Caki2 (cell line): ENCODE results near the gene MLPH. TPM values are rescaled to one million over a fixed set of nuclear protein-coding genes. Genes with fewer than 3 reads are reported as not detected.
"Not testable (repeated sequence)": the region's sequence is repeated elsewhere in the genome, so short reads cannot be mapped to it uniquely, and the experiment has no call there.

ENCODE experiments used
- DNase-seq: peaks from one replicate; pipeline ENCODE4 v3.0.0-alpha.2; 2015; ENCODE audit warnings: low read depth
- in situ Hi-C: cut with HindIII; loops from 2 replicates; pipeline ENCODE4 v1.10.0; 2016; ENCODE audit warnings: low sequenced_read_pairs, low pct_unique_long_range_greater_than_20kb, mixed read lengths
- total RNA-seq: library from RNA; depleted of rRNA; stranded (reverse); fragments of >200 nt; shearing (Covaris generic); gene quantifications from 2 replicates; pipeline ENCODE4 v1.2.3, GENCODE V29; 2014; ENCODE audit warnings: low replicate concordance

The MLPH gene
- total RNA-seq, 1 experiment from 2014 or later, result 33.8 TPM

DNA sequence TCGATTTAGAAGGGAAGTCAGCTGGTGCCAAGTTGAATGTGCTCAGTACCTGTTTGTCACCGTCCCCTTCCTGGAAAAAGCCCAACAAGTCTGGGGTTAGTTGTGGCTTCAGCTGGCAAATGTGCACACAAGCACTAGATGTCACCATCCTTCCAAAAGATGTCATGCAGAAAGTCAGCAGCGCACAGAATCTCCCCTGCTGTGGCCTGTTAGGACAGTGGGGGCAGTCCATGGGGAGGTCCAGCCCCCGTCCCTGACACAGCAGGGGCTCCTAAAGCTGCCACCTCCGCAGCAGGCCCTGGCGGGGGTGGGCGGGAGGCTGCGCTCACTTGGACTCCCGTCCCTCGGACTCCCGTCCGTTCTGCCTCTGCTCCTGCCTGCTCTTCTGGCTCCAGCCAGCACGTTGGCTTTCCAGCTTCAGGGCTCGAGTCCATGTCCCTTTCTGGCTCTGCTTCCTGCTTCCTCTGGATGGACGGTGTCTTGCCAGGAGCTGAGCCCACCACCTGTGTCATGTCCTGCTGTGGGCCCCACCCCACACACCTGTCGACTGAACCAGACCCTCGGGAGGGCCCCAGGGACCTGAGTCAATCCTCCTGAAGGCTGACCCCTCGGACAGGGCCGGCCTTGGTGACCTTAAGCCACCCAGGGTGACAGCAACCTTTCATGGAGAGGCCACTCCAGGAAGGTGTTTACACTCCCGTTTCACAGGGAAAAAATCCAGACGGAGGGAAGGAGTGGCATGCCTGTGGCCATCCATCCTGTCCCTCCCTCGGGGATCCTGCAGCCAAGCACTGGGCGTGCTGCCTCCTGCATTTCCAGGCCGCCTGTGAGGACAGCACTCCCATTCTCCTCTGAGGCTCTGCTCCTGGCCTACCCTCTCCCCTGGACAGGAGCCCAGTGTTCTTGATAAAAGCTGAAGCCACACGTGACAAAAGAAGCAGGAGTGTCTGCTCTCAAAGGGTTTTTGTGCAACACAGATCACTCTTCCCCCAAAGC is 95.0 kb downstream of the MLPH start:
- in situ Hi-C loops, result no loop called here

DNA sequence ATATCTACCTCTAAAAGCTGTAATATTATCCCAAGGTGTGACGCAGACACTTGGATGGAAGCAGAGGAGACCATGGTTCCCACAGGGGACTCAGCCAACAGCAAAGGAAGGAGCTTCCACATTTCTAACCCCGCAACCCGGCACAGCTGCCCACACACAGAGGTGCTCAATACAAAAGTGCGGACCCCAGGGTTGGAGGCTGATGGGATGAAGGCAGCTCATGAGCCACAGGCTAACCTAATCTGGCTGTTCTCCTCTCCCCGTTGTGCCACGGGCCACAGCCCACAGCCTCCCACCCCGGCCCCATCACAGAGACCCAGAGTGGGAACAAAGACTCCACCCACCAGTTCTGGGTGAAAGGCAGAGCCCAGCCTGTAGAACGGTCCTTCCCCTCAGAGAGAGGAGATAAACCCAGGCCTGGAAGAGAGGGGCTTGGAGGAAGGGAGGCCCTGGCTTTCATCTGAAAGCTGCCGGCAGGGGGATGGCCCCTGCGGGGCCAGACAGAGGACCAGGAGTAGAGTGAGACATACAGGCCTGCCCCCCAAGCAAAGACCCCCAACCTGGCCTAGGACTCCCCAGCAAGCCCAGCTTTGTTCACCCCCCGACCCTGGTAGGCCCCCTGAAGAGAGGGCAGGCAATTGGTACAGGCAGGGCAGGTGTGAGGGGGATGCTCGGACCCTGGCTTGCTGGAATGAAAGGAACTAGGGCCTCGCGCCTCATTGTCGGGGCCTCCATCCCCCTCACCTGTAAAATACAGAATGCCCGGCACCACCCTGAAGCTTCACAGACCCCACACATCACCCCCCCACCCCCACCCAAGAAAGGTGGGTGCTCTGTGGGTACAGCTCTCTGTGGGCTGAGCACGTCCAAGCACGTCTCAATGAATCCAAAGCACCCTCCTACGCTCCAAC is 96.6 kb downstream of the MLPH start:
- in situ Hi-C loops, result no loop called here
- DNase-seq, result no peak

More for the DNA sequence above, 95.0 kb downstream of the MLPH start:
- DNase-seq, result peak; percentile 56

DNA sequence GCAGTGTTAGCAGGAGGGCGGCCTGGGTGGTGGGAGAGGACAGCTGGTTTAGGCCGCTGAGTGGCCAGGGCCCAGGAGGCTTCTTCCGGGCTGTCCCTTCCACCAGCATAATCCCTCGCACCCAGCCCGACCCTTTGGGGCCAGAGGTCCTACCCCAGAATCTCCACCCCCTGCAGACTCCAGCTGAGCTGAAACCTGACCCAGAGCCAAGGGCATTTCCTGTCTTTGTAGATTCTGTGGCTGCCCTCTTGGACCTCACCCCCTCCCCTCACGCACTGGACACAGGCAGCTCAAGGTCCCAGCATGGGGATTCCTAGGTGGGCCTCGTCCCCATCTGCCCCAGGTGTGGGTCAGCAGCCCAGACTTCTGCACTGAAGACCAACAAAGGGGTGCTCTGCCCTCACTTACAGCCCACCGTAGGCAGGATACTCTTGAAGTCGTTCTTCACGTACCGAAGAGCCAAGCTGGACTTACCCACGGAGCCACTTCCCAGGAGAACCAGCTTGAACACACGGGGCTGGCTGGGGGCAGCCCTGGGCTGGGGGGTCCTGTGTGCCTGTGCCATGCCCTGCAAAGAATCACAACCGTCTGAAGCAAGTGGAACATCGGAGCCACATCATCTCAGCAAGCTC is 98.7 kb downstream of the MLPH start:
- in situ Hi-C loops, result no loop called here
- no peak for DNase-seq

DNA sequence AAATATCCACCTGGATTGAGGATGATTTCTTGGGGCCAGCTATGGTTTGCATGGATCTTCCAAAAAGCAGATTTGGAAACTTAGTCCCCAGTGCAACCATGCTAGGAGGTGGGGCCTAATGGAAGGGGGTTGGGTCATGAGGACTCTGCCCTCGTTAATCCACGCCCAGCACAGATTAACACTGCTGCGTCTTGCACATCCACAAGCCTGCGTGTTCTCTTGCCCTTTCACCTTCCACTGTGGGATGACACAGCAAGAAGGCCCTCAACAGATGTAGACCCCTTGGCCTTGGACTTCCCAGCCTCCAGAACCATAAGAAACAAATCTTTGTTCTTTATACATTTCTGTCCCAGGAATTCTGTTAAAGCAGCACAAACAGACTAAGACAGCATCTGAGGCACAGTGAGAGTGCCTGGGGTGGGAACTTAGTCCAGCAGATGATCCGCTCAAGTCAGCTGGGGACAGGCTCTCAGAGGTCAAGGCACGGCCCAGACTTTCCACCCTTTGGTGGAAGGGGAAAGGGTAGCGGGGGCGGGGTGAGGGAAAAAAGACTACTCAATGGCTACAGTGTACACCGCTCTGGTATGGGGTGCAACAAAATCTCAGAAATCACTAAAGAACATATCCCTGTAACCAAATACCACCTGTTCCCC is 101.1 kb downstream of the MLPH start:
- in situ Hi-C loops, result no loop called here
- no peak for DNase-seq

DNA sequence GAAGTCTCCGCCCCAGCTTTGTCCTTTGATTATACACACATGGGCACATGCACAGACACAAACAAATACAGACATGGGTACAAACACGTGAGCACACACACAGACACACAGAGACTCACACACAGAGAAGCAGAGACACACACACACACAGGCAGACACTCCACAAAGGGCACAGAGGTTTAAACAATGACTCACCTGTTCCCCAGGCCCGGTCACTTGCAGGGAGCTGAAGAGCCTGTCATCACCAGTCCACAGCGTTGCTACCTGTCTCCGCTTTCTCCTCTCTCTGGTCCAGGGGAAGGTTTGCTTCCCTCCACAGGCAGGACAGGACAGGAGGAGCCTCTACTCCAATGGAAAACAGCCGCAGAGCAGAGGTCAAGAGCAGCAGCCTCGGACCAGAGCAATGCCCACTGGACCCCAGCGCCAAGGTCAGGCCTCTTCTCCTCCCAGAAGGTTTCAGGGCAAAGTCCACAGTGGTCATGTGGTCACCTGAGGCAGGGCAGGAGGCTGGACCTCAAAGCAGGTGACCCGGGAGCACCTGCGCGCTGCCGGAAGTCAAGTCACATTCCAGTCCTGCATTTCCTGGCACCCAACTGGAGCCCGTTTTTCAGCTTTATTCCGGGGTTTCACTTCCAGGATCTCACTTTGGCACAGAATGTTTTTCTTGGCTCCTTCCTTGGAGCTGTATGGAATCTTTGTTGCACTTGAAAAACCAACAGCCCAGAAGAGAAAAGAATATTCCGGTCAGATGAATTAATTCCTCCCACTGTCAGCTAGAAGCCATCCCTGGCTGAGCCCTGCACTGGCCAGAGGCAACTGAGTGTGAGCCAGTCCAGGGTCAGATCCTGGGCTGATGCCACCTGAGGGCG is 103.5 kb downstream of the MLPH start, which contains the start of gene RAB17:
Gene RAB17 (minus strand): TSS at position 463 of the 869 bp plus-strand sequence. CDS start 4,580 bp downstream, outside the sequence.
- in situ Hi-C loops, result no loop called here
- peak; percentile 27 for DNase-seq

DNA sequence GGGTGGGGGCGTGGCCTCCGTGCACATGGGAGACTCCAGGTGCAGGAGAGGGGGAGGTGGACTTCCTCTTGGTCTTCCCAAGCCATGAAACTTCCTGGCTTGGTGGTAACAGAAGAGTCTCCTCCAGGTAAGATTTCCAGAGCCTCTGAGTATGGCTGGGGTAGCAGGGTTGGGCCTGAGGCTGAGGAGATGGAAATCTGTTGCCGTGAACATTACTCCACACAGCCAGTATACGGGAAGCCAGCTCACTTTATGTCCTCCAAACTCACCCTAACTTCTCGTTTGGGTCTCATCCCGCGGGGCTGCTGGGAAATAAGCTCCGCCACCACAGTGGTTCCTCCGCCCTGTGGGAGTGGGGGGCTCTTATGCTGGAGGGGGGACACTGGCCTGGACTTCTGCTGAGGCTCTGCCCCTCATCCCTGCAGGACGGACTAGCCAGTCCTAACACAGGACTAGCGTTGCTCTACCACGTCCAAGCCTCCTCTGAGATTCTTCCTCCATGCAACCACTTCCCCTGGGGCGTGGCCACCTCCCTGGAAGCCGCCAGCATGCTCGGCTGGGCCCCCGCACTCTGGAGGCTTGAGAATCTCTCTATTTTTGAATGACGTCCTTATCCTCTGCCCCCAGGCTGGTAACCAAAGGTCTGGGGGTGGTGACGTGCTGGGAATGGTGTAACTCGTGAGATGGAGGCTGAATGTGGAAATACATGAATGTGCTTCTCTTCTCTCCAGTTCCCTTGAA is 104.3 kb downstream of the MLPH start:
- in situ Hi-C loops, result no loop called here

DNA sequence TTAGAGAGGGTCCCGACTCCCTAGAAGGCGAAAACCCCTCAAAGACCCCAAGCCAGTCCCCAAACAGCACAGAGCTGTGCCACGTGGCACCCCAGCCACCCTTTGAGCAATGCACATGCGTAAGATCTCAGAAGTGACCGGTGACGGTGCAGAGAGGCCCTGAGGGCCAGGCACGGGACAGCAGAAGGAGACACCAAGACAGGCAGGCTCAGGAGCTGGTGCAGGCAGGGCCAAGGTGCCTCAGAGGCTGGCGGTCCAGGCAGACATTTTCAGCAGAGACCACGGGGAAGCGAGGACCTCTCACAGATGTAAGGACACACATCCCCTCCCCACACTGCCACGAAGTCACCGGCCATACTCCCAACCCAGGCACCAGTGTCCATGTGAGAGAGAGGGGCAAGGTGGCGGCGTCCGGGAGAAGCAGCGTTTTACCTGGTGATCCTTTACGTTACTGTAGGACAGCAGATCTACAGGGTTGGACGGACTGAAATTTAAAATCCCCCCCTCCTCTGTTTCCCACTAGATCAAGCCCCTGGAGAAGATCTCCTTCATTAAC is 105.5 kb downstream of the MLPH start:
- no peak for DNase-seq
- in situ Hi-C loops, result no loop called here

More for the DNA sequence above, 104.3 kb downstream of the MLPH start:
- no peak for DNase-seq

DNA sequence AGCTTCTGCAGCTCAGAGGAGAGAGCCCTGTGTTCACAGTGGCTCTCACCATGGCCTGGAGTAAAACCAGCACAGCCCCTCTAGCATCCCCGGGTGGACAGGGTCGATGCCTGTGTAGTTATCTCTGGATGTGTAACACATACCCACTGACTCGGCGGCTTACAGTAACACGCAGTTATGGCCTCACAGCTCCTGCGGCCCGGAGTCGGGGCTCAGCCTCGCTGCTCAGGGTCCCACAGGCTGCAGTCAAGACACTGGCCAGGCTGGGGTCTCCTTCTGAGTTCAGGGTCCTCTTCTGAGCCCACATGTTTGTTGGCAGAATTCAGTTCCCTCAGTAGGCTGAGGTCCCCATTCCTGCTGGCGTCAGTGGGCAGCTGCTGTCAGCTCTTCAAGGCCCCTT is 106.0 kb downstream of the MLPH start:
- DNase-seq, result no peak
- in situ Hi-C loops, result no loop called here

DNA sequence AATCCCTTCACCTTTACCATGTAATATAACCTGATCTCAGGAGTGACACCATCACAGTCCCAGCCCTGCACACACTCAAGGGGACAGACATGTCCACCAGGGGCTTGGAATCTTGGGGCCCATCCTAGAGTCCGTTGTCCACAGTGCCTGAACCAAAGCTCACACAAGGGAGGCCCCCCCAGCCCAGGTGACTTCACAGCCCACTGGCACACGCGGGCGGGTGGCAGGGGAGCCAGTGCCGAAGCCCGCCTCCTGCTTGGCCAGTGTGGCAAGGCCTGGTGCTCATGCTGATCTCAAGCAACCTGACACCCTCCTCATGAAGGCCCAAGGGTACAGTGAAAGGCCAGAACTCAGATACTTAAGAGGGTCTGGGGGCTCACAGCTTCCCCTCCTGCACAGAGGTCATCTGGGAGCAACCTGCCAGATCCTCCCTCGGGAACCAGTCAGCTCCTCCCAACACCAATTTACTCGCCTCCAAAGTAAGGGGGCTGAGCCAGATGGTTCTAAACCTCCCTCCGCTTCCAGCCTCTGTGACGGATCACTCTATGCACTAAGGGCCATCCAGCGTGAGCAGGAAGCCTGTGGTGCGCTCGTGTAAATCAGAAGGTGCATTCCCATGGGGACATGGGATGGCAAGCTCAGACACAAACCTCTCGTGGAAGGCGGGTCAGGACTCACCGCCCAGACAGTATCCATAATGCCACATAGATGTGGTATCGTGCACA is 106.7 kb downstream of the MLPH start:
- in situ Hi-C loops, result no loop called here
- DNase-seq, result no peak

DNA sequence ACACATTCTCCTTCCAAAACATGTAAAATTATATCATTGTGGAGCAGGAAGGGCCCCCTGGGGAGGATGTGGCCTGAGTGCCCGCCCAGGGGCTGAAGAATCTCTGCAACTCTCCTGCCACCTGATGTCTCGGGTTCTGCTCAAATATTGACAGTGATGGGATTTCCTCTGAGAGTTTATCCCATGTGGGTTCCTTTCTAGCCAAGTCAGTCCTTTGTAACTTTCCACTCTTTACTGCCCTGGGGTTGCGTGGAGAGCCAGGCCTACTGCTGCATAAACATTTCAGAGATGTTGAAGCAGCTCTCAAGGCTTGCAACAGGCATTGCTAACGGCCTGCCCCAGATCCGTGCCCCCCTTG is 107.4 kb downstream of the MLPH start:
- in situ Hi-C loops, result no loop called here
- DNase-seq, result no peak

DNA sequence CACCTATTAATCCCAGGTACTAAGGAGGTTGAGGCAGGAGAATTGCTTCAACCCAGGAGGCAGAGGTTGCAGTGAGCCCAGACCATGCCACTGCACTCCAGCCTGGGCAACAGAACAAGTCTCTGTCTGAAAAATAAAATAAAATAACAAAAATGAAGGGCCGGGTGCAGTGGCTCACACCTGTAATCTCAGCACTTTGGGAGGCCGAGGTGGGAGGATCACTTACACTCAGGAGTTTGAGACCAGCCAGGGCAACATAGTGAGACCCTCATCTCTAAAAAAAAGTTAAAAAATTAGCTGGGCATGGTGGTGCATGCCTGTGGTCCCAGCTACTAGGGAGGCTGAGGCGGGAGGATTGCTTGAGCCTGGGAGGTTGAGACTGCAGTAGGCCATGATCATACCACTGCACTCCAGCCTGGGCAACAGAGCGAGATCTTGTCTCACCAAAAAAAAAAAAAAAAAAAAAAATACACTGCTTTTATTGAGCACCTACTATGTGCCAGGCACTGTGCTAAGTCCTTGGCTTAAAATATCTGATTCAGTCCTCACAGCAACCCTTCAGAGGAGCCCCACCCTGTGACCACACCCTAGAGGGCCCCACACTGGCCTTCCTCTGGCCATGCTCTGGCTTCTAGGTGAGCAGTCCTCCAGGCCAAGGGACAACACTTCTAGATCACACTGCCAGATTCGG is 108.9 kb downstream of the MLPH start:
- DNase-seq, in situ Hi-C loops: not testable (repeated sequence)

DNA sequence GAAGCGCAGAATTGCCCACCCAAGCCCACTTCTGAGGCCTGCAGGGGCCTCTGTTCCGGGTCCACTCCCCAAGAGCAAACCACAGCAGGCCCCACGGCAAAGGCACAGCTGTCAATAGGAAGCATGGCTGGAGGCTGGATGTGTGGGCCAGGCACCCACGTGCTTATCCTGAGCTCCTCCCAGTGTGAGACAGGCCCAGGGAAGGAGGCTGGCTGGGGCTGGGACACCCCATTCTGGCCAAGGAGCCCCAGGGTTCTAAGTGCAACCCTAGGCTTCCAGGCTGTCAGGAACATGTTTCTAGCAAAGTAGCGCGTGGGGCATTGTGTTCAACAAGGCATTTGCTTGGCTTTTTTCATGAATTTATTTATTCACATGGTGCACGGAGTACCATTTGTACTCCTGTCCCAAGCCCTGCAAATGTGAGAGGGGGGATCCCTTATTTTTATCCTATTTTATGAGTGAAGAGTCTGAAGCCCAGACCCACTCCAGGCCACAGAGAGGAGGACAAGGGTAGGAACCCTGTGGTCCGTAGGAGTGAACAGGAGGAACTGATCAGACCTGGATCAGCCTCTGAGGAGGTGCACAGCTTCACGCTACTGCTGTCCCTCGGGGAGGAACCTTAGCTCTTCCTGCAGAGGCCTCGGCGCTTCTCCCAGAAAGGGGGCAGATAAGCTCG is 109.6 kb downstream of the MLPH start:
- in situ Hi-C loops, result no loop called here

DNA sequence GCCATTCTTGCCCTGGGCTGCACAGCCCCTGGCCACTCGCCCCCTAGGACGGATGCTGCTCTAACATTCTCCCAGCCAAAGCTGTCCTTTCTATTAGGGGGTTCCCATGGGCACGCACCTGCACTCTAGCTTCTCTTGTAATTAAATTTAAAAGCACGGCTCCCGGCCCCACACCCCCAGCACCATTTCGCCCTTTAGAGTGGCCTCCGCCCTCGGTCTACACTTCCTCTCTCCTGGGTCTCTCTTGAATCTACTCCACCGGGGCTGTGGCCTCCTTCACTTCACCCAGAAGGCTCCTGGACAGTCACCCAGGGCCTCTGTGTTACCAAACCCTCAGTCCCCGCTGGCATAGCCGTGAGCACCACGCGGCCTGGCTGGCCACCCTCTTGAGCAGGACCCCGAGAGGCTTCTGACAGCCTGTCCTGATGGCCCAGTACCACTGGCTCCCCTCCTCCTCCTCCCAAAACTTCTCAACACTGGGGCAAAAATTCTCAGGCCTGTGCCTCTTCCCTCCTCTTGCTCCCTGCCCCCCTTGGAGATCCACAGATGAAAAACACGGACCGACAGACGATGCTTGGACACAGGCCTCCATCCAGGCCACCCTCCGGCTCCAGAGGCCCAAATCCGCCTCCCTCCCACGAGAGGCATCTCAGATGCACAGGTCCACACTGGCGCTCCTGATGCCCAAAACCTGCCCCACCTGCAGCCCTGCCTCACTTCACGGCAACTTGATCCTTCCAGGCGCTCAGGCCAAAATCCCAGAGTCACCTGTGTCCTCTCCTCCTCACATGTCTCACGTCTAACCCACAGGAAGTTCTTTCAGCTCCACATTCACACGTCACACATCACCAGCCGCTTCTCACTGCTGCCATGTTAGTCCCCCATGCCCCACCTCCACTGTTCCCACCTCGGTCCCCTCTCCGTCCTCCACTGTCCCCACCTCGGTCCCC is 110.4 kb downstream of the MLPH start:
- in situ Hi-C loops, result no loop called here
- DNase-seq, result no peak

More for the DNA sequence above, 109.6 kb downstream of the MLPH start:
- no peak for DNase-seq
